Stimulated activated CD8-positive, alpha-beta memory T cell treated with anti-CD3 and anti-CD28 coated beads, Interleukin-4, amount 100 ng/mL, for 1 hour (primary cell): ENCODE data around the gene USP46.

Experiments
- DNase-seq, 2 donors: peaks; one replicate each; pipeline ENCODE4 v3.0.0-alpha.2; 2020; ENCODE audit warnings: low read depth in 2 of 2, low spot score in 1 of 2

USP46 gene

GRCh38 chr4:52576961-52577623 lies 82.0 kb downstream of the USP46 start:
- DNase-seq, result no peak

GRCh38 chr4:52576326-52576725 lies 82.8 kb downstream of the USP46 start:
- no peak for DNase-seq

GRCh38 chr4:52575406-52575805 lies 83.7 kb downstream of the USP46 start:
- no peak for DNase-seq

GRCh38 chr4:52574036-52574435 lies 85.1 kb downstream of the USP46 start:
- DNase-seq, result no peak

DNA sequence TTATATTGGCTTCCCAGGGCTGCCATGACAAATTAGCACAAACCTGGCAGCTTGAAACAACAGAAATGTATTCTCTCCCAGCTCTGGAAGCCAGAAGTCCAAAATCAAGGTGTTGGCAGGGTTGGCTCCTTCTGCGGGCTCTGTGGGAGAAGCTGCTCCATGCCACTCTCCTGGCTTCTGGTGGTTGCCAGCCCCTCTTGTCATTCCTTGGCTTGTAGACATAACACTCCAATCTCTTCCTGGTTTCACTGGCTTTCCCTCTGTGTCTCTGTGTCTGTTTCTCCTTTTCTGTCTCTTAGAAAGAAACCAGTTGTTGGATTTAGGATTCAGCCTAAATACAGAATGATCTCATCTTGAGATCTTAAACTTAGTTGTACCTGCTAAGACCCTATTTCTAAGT lies 85.5 kb downstream of the USP46 start:
- no peak for DNase-seq

GRCh38 chr4:52572936-52573485 lies 86.1 kb downstream of the USP46 start:
- no peak for DNase-seq

DNA sequence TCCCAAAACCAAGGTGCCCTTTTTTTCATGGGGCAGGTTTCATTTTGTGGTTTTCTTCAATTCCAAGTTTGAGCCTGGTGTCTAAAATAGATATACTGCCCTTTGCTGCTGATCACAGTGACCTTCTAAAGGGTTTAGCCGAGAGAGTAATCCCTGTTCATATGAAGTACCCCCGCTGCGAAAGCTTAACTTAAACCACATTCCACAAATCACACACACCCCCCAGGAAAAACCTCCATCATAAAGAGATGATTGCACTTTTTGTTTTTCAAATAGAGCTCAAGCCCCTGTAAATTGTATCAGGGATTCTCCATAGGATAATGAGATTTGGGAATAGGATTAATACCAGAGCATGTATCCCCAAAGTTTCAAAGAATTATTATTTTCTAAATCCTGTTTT lies 90.8 kb downstream of the USP46 start:
- no peak for DNase-seq

DNA sequence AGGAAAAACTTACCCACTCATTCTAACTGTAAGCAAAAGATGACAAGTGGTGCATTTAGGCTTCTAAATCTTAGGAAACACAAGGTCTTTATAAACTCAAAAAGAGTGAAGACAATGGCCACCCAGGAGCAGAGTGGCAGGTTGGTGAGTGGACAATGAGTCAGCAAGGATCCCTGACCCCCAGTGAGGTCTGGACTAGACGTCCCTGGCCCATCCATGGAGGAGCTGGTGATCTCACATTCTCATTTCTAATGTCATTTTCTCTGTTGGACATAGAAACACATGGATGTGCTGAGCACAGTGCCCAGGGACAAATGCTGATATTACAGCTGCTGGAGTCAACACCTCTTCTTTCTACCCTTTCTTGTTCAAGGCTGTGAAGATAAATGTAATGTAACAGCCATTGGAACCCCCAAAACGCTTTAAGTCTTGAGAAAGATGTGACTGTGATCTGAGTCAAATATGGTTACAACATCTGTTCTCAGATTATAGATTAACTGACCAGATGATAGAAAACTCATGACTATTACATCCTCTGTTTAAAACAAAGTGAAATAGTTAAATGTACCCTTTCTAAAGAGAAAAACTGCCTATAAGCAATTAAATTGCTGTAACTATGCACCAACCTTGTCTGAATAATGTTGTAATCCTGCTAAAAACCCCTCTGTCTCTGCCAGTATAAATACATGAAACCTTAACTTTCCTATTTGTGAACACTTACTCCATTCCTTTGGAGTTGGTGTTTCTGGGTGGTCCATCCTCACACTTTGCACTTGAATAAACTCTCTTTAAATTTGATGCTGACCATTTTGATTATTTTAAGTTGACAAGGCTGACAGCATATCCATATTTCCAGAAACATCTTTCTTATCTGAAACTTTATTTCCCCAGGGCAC lies 92.7 kb downstream of the USP46 start:
- DNase-seq, result no peak

DNA sequence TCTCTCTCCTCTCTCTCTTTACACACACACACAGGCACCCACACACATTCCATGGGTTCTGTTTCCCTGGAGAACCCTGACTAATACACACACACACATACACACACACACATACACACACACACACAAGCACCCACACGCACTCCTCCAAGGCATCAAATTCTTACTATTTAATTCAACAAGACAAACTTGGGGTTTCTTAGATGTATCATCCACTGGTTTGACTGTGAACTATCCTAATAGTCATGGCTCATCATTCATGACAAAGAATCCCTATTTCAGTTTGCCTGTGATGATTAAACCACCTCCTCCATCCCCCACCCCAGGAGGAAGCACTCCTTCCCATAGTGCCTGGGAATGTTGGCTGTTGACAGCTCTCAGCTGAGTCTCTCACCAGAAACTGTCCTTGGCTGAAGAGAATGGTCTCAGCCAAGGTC lies 98.2 kb downstream of the USP46 start:
- no peak for DNase-seq

DNA sequence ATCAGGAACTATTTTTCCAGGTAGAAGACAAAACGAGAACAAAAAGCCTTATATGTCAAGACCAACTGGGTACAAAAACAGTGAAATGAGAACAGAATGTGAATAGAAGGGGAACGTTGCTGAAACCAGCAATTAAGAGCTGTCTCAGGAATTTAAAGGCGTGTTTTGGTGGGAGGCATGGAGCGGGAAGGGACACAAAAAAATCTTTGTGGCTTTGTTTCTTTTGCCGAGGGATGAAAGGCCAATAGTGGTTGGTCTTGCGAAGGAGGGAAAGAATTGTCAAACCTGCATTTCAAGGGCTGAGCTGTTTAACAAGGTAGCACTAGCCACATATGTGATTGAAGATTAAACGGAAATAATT lies 103.8 kb downstream of the USP46 start:
- no peak for DNase-seq

- DNase-seq, result no peak
These were observed 104.3 kb downstream of the USP46 start for GRCh38 chr4:52554612-52555355.

GRCh38 chr4:52552778-52553177 lies 106.3 kb downstream of the USP46 start:
- DNase-seq, result no peak

DNA sequence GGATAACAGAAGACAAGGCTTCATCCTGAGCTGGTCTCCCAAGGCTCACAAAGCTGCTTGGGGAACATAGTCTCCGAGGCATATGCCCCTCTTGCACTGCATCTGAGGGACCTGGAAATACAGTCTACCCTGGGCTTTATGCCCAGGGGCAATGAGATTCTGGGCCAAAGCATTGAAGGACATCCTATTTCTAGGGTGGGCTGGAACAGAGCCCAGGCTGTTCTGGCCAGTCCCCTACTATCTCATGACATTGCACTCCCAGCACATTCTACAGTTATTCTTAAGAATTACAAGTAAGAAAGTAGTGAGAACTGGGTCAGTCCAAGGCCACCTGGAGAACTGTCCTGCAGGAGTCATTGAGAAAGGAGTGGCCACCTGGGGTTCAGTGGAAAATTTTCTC lies 107.6 kb downstream of the USP46 start:
- DNase-seq, result no peak

GRCh38 chr4:52550186-52550585 lies 108.9 kb downstream of the USP46 start:
- no peak for DNase-seq

- no peak for DNase-seq
These were observed 110.1 kb downstream of the USP46 start for GRCh38 chr4:52548818-52549570.

GRCh38 chr4:52546449-52546848 lies 112.7 kb downstream of the USP46 start:
- DNase-seq, result no peak

DNA sequence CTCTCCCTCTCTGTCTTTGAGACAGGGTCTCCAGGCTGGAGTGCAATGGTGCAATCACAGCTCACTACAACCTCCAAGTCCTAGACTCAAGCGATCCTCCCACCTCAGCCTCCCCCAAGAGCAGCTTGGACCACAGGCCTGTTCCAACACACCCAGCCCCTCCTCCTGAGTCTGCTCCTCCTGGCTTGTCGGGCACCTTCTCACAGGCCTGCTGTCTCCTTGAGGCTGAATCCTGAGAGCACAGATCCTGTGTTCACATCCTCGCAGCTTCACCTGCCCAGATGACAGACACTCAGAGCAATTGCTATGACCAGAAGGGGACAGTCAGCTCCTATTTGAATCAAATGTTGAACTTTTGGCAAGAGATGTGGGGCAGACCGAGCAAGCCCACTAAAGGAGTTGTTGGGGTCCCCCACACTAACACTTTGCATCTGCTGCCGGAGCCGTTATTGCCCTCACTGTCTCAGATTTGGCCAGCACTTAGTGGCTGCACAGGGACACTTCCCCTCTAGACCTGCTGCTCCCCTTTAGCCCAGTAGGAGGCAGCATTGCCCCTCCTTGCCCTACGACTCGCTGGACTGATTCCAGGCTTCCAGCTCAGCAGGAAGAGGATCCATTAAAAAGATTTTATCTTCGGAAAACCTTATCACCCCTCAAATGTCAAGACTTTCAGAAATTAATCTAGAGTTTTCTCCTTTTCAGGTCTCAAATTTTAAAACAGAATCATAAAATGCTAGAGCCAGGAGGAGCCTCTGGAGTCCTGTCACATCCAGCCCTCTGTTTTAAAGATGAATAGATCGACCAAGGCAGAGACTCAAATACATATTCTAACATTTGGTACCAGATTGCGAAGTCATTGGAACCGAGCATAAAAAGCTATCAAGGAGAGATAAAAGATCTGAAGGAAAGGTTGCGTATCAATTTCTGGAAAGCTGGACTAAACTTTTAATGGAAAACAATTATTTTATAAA lies 113.7 kb downstream of the USP46 start:
- peak in 1 of 2 donors; percentile 29 for DNase-seq
